RCC 7860 (cell line): Measurements from ENCODE around the gene SERP1.
"Not testable (repeated sequence)": the region's sequence is repeated elsewhere in the genome, so short reads cannot be mapped to it uniquely, and the experiment has no call there.

Experiments
- DNase-seq: peaks from one replicate; pipeline ENCODE4 v3.0.0-alpha.2; 2015; ENCODE audit warnings: low spot score
- FAIRE-seq: peaks from 2 replicates; lab custom pipeline; 2012; peaks lifted over from hg19 to GRCh38; lab: Jason Lieb, UNC

The SERP1 gene

DNA sequence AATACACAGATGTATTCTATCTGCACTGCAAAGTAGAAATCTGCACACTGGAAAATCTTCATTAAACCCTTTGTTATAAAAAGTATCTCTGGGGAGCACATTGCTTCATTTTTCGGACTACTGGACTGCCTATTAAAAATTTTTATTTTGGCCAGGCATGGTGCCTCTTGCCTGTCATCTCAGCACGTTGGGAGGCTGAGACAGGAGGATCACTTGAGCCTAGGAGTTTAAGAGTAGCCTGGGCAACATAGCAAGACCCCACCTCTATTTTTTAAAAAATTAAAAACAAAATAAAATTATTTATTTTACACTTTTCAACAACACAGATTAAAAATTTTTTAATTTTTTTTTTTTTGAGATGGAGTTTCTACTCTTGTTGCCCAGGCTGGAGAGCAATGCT is 6.0 kb downstream of the SERP1 start:
- no peak for DNase-seq
- FAIRE-seq, result no peak

DNA sequence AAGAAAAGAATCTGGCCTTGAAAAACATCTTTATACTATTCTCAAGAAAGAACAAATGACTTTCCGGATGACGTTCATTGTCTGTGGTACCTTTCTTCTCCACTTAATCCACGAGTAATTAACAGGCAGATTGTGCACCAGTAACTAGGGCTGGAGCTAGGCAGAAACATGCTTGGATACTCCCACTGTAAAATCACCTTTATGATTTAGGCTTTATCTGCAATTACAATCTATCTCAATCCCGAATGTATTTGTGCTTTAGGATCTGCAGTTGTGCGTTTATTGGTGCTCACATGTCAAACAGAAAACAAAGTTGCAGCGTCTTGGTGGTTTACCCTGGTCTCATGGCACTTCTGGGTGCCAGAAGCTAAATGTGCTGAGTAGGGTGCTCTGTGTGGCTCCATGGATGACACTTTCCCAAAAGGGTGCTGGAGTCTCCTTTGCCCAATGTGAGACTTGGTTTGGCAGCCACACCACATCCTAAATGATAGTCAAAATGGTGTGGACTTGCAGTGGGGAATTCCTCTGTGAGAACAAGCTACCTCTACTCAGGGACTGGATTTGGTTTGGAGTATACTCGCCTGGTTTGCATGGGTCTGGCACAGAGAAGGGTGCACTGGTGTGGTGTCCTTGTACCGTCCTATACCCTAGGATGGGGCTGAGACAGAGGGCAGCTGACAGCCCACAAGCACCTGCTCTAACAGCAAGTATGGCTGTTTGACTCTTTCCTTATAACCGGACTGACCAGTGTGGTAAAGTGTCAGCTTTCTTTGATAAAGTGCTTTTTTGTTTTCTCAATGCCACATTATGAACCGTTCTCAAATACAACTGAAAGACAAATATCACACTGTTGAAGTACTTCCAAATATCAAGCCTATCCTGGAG is 7.7 kb downstream of the SERP1 start:
- DNase-seq, result no peak
- no peak for FAIRE-seq

DNA sequence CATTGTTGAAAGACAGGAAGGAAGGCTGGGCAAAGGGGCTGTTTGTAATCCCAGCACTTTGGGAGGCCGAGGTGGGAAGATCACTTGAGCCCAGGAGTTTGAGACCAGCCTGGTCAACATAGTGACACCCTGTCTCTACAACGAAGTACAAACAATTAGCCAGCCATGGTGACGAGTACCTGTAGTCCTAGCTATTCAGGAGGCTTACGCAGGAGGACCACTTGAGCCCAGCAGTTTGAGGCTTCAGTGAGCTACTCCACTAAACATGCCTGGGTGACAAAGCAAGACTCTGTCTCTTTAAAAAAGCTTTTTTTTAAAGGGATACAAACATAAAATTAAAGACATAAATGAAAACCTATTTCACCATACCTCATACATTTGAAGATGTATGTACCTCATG is 11.1 kb downstream of the SERP1 start:
- DNase-seq, result no peak
- no peak for FAIRE-seq

DNA sequence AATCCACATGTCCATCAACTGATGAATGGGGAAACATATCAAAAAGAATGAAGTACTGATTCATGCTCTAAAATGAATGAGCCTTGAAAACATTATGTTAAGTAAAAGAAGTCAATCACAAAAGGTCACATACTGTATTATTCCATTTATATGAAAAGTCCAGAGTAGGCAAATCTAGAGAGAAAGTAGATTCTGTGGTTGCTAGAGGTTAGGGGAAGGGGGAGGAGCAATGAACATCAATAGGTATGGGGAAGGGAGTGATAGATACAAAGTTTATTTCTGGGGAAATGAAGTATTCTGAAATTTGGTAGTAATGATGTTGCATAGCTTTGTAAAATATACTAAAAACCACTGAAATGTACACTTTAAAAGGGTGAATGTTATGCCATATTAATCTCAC is 14.5 kb downstream of the SERP1 start:
- no peak for FAIRE-seq

DNA sequence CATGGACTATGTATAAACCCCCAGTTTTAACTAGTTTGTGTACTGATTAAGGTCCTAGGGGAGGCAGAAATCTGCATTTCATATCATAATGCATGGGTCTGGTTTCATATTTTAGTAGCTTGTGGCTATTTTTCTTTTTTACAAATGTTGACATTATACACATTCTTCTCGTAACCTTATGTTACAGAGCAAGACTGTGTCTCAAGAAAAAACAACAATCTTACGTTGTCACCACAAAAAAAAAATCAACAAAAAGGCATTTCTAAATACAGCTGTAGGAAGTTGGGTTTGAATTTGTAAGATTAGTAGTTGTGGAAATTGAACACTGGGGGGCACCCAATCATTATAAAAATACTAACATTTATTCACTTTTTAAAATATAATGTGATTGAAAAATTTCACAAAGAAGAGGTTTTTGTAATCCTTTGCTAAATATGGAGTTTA is 17.9 kb downstream of the SERP1 start:
- DNase-seq, result peak; percentile 23
- FAIRE-seq, result peak; percentile 89

More for the DNA sequence above, 14.5 kb downstream of the SERP1 start:
- no peak for DNase-seq

DNA sequence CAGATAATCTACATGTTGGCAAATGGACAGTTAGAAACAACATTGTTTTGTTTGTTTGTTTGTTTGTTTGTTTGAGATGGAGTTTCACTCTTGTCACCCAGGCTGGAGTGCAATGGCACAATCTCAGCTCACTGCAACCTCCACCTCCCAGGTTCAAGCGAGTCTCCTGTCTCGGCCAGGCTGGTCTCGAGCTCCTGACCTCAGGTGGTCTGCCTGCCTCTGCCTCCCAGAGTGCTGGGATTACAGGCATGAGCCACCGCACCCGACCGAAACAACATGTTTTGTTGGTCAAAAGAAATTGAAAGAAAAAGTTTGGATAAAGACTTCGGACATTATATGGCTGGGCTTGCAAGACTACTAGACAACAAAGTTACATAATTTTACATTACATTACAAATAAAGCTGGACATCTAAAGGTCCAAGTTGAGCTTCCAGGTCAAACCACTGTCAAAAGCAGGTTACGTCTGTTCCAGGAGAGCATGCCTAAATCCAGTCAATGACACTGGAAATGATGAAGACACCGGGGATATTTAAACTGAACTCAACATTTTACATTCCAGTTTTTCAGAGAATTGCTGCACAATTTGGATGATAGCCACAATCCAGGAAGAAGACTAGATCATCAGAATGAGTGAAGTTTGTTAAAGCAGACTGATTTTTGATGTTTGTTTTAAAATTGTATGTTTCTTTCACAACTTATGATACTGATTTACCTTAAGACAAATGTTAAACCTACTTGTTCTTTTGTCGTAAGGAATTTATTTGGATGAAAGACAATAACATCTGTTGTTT is 18.6 kb downstream of the SERP1 start:
- no peak for FAIRE-seq
- no peak for DNase-seq

DNA sequence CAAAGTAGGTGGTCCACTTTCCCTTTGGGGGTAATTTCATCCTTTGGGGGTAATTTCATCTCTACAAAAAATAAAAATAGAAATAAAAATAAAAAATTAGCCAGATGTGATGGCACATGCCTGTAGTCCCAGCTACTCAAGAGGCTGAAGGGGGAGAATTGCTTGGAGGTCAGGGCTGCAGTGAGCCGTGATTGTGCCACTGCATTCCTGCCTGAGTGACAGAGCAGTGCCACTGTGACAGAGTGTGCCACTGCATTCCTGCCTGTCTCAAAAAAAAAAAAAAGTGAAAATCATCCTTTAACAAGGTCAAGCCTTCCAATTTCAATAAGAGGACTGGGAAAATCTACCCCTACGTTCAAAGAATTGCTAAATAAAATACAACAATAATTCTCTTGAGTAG is 22.8 kb downstream of the SERP1 start:
- DNase-seq (no peak), FAIRE-seq (no peak)

DNA sequence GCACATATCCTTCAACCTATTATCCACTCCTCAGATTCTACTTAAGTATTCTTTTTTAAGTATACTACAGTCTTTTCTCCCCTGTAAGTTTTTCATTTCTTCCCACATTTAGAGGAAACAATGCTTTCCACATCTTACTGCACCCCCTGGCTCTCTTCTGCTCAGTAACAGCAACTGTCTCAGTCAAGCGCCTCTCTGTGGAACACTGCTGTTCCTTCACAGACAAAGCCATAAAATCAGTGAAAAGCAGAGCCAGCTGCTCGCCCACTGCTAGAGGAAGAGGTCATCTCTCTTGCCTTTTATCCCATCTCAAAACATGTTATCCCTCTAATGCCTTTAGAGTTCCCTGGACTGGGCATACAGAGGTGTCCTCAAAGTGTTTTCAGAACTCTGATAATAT is 24.8 kb downstream of the SERP1 start:
- no peak for DNase-seq

DNA sequence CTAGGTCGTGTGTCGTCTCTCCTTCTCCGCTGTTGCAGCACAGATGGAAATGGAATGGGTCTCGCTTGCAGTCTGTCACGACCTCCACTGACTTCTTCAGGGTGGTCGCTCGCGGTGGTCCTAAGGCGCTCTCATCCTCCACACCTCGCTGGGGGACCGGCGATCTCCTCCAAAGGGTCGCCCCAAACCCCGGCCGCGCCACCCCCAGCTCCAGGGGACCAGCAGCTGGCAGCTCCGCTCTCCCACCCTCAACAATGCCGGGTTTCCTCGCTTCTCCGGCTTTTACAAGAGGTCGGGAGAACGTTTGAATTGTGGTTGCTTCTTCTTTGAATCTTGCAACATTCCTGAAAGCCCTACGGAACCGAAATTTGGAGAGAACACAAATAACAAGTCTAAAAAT is 25.9 kb downstream of the SERP1 start:
- no peak for FAIRE-seq
- no peak for DNase-seq

More for the DNA sequence above, 24.8 kb downstream of the SERP1 start:
- FAIRE-seq, result no peak

DNA sequence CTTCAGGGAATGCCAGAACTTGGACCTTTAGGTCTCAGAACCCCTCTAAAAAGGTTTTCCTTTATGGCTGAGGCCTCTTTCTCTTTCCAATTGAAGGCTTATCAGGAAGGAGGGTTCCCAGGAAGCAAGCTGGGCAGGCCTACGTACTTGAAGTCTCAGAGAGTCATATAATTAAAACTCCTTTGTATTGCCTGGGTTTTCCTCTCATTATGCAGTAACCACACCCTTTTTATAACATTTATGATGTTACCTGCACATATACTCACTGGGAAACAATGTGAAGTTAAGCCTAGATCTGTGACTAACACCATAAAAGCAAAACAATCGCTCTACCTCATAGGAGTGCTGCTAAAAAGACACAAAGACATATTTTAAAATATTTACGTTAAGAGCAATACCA is 27.3 kb downstream of the SERP1 start:
- no peak for FAIRE-seq
- DNase-seq, result no peak

DNA sequence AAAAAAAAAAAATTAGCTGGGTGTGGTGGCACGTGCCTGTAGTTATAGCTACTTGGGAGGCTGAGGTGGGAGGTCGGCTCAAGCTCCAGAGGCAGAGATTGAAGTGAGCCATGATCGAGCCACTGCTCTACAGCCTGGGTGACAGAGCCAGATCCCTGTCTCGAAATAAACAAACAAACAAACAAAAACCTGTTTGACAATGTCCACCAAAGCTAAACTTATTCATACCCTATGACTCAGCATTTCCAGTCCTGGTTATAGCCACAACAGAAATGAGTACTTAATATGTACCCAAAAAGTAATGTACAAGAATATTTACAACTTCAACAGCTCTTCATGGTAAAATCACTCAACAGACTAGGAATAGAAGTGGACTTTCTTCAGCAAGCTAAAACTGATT is 31.1 kb downstream of the SERP1 start:
- no peak for FAIRE-seq
- DNase-seq, result no peak

DNA sequence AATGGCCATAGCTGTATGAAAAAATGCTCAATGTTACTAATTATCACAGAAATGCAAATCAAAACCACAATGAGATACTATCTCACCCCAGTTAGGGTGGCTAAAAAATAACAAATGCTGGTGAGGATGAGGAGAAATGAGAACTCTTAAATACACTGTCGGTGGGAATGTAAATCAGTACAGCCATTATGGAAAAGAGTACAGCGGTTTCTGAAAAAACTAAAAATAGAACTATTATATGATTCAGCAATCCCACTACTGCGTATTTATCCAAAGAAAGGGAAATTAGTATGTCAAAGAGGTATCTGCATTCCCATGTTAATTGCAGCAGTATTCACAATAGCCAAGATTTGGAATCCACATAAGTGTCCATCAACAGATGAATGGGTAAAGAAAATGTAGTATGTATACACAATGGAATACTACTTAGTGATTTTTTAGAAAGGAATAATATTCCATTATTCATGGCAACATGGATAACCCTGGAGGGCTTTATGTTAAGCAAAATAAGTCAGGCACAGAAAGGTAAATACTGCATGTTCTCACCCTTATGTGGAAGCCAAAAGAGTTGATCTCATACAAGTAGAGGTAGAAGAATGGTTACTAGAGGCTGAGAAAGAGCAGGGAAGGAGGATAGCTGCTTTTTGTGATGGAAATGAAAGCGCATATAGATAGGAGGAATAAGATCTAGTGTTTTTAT is 35.0 kb downstream of the SERP1 start:
- DNase-seq (no peak), FAIRE-seq (no peak)

DNA sequence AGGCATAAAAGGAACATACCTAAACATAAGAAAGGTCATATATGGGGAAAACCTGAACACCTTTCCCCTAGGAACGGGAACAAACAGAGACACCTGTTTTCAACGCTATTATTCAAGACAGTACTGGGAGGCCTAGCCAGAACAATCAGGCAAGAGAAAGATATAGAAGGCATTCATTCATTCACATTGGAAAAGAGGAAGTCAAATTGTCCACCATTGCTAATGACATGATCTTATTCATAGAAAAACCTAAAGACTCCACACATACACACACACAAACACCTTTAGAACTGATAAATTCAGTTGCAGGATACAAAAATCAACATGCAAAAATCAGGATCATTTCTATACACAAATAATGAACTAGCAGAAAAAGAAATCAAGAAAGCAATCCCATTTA is 36.5 kb downstream of the SERP1 start:
- DNase-seq, result no peak
- no peak for FAIRE-seq

DNA sequence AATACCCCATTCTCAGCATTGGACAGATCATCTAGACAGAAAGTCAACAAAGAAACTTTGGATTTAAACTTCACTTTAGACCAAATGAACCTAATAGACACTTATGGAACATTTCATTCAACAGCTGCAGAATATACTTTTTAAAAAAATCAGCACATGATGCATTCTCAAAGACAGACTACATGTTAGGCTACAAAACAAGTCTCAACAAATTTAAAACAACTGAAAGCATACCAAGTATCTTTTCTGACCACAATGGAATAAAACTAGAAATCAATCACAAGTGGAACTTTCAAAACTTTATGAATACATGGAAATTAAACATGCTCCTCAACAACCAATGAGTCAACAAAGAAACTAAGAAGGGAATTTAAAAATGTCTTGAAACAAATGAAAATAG is 37.9 kb downstream of the SERP1 start:
- DNase-seq (no peak), FAIRE-seq (no peak)

DNA sequence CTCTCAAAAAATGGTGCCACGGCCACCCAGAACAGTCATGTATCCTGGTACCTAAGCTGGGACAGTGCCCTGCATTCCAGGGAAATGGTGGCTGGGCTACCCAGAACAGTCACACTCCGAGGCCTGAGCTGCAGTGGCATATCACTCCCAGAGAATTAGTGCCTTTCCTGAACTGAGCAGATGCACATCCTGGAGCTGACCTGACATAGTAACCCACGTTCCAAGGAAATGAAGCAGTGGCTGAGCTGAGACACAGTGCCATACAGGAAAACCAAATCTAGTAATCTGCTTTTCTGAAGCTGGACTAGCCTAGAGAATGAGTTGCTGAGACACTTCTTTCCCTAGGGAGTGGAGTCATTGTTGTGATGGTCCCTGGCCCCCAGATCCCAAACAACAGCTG is 41.8 kb downstream of the SERP1 start:
- DNase-seq, result no peak
- FAIRE-seq, result no peak

DNA sequence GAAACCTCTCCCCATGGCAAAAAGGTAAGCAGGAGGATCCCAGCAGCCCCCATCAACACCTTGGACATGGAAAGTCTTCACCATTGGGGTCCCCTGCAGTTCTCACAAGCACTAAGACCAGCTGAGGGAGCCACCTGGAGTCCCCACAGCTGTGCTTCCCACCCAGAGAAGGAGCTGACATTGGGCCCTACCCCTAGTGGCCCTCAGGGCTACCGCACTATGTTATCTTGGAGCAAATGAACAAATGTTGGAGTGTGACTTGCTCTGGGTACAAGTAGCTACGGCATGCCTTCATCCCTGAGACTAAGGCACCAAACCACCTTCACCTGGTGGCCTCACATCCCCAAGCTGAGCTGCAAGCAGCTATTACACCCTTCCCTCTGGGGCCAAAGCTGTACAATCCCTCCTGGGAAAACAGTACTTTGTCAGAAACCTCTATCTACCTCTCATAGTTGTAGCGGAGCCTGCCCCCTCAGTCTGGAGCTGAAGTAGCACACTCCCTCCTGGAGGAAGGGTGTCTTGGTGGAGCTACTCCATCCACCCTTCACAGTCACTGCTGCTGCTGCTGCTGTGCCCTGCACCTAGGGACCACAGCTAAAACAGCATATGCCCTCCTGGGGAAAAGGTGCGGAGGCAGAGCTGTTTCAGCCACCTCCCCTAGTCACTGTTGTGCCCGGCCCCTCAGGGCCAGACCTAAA is 42.7 kb downstream of the SERP1 start:
- DNase-seq, result no peak
- FAIRE-seq, result no peak

DNA sequence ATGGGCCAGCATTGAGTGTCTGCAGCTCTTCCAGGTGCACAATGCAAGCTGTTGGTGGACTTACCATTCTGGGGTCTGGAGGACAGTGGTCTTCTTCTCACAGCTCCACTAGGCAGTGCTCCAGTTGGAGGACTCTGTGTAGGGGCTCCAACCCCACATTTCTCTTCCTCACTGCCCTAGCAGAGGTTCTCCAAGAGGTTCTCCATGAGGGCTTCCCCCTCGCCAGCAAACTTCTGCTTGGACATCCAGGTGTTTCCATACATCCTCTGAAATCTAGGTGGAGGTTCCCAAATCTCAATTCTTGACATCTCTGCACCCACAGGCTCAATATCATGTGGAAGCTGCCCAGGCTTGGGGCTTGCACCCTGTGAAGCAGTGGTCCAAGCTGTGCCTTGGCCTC is 45.3 kb downstream of the SERP1 start:
- FAIRE-seq, result not testable (repeated sequence)

DNA sequence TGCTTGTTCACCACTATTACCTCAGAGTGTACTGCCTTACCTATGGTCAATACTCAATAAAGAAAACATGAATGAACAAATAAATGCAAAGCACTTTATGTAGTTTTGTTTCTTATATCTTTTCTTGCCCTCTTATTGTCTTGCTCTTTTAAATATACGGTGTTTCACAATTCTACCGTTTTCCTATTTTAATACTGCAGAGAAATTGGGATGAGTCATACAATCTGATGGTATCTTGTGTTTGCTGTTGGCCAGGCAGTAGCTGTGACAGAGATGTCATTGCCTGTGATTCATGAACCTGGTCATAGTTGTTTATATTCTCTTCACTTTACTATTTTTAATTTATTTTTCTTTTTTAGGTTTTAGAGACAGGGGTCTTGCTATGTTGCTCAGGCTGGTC is 48.3 kb downstream of the SERP1 start:
- FAIRE-seq, result peak; percentile 81
- DNase-seq, result peak; percentile 76

More for the DNA sequence above, 45.3 kb downstream of the SERP1 start:
- not testable (repeated sequence) for DNase-seq

DNA sequence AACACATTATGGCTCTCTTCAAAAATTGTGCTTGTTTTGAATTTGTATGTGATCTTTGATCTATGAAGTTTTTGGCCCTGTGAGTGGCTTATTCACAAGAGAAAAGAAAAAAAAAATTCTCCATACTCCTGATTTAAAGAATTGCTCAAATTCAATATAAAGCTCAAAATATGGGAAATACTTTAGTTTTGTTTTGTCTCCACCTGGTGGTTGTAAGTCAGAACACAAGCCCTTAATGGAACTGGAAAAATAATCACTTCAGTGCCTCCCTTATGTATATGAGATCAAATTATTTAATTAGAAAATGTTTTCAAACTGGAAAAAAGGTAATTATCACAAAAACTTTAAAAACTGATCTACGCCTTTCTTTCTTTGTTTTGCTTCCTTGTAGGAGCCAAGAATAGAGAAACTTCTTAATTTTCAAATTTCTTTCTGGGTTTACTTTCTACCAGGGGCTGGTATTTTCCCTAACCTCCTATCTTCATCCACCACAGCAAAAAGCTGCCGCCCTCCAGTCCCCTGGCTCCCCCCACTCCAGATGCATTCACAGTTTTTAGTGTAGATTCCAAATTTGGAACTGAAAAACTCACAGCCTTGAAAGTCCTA is 50.6 kb downstream of the SERP1 start:
- DNase-seq, result peak; percentile 34
- FAIRE-seq, result peak; percentile 84

DNA sequence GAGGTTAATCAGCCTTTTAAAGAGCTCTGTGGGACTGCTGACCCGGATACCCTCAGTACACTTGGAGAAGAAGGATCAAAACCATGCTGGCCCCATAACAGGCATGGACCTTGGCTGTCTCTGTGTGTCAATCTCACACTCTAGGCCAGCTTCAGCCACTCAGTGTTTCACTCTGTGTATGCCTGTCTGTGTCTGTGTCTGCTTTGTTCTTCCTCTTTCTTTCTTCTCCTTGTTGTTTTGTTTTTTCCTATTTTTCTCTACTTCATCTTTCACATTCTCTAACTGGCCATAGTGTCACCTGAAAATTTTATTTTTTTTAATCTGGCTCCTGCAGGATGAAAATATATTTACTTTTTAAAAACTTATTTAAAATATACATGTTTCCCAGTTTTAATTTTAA is 51.1 kb downstream of the SERP1 start:
- no peak for DNase-seq

More for the DNA sequence above, 51.1 kb downstream of the SERP1 start:
- FAIRE-seq, result no peak
